ENCODE data around the gene SF3A1. TPM values are rescaled to one million over a fixed set of nuclear protein-coding genes. Genes with fewer than 3 reads are reported as not detected.

SF3A1 gene
- total and polyA plus RNA-seq, 2 donors (not counting 1 experiment from before 2014, with no cell fraction given): 92.1 to 283 TPM

DNA sequence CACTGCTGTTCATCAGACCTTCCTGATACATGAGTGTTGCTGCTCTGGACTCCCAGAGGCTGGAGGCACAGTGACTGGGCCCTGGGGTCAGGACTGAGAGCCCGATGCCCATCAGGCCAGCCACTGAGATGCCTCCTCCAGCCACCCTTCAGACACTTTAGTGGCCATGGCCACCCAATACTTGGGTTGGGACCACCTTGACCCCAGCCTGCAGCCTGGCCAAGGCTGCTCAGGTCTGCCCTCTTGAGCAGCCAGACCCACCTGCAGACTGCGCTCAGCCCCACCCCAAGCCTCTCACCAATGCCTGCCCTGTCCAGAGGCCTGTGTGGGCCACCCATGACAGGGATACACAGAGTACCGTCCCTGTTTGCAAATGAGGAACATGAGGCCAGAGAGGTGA is 26.4 kb upstream of the SF3A1 start:
- Histone ChIP-seq H3K4me3 (ENCODE audit: control extremely low read depth in 1 of 5, extremely low read depth in 1 of 5, insufficient read depth in 1 of 5, low read depth in 2 of 5, low read length in 4 of 5) (no peak overlapping the region), H3K9me3 (ENCODE audit: control extremely low read depth in 1 of 3, control insufficient read depth in 2 of 3, insufficient read depth in 1 of 3, low read length in 2 of 3) (no peaks in the 10 kb centered on the region), H3K36me3 (replicated peaks in 1 of 2; ENCODE audit: control extremely low read depth in 1 of 2, control insufficient read depth in 1 of 2, extremely low read depth in 1 of 2, insufficient read depth in 2 of 2, low read length in 1 of 2) (no peaks in the 10 kb centered on the region), H3K4me1 (ENCODE audit: control insufficient read depth in 2 of 2, insufficient read depth in 2 of 2, low read length in 2 of 2) (peaks cover 8 to 18% of the 10 kb centered on the region in 2 donors), H3K9ac (ENCODE audit: low read length) (no peak overlapping the region), H3K79me2 (ENCODE audit: control insufficient read depth, insufficient read depth, low read length) (no peaks in the 10 kb centered on the region), H3K4me2 (replicated peaks; ENCODE audit: low read depth, low read length, poor library complexity, severe bottlenecking) (no peak overlapping the region), H2AFZ (ENCODE audit: insufficient read depth, low read depth, low read length, poor library complexity, severe bottlenecking) (no peak overlapping the region), H4K20me1 (ENCODE audit: control insufficient read depth, insufficient read depth, low read length, poor library complexity, severe bottlenecking) (no peaks in the 10 kb centered on the region), H3K27ac (ENCODE audit: low read length in 2 of 2) (no peak overlapping the region), H3K27me3 (replicated peaks in 1 of 4; ENCODE audit: control extremely low read depth in 1 of 4, control insufficient read depth in 3 of 4, insufficient read depth in 4 of 4, low read length in 3 of 4) (no peaks in the 10 kb centered on the region)
- H3K27me3 Mint-ChIP-seq: no peaks in the 10 kb centered on the region
- H3K4me1 Mint-ChIP-seq: peaks cover 11% of the 10 kb centered on the region
- DNase-seq (no peak), ATAC-seq (ENCODE audit: low read depth) (no peak)
- no peak overlapping the region for H3K4me3 Mint-ChIP-seq
- no peak overlapping the region for H3K27ac Mint-ChIP-seq
- no peaks in the 10 kb centered on the region for H3K9me3 Mint-ChIP-seq (ENCODE audit: insufficient read depth)
- ChIA-PET POLR2A (no interaction called here), CTCF (interaction anchor here (1.3 to 19.9 kb wide), 3 partner anchors 8 to 95 kb away, joined by 4 to 510 read pairs (median 5); partner anchors contain the start of gene CASTOR1)
- TF ChIP-seq, protein P1, sequence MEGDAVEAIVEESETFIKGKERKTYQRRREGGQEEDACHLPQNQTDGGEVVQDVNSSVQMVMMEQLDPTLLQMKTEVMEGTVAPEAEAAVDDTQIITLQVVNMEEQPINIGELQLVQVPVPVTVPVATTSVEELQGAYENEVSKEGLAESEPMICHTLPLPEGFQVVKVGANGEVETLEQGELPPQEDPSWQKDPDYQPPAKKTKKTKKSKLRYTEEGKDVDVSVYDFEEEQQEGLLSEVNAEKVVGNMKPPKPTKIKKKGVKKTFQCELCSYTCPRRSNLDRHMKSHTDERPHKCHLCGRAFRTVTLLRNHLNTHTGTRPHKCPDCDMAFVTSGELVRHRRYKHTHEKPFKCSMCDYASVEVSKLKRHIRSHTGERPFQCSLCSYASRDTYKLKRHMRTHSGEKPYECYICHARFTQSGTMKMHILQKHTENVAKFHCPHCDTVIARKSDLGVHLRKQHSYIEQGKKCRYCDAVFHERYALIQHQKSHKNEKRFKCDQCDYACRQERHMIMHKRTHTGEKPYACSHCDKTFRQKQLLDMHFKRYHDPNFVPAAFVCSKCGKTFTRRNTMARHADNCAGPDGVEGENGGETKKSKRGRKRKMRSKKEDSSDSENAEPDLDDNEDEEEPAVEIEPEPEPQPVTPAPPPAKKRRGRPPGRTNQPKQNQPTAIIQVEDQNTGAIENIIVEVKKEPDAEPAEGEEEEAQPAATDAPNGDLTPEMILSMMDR (IDR thresholded peaks at IDR 0.05): no peak
- TF ChIP-seq EZH2 (IDR thresholded peaks at IDR 0.05; ENCODE audit: borderline replicate concordance, insufficient read depth, low read depth, low read length, poor library complexity, severe bottlenecking): no peak
- intact Hi-C loops (cut with micrococcal nuclease): no loop called here
- WGBS (ENCODE audit: insufficient coverage): 78% methylated on average over 3 of the region's 3 CpGs

DNA sequence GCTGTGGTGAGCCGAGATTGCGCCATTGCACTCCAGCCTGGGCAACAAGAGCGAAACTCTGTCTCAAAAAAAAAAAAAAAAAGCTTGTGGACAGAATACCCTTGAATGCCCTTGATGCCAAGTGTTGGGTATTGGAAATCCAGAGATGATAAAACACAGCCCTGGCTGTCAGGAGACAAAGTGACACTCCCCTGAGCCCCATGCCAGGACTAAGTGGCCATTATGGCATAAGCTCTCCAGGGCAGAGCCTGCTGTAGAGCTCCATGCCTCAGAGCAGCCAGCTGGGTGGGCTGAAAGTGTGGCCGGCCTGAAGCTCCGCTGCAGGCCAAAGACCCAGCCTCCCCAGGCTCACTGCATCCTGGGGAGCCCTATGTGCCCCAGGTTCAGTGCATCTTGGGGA is 25.6 kb upstream of the SF3A1 start:
- intact Hi-C loops (cut with micrococcal nuclease): no loop called here
- Mint-ChIP-seq H3K9me3 (ENCODE audit: insufficient read depth) (no peaks in the 10 kb centered on the region), H3K27me3 (no peaks in the 10 kb centered on the region), H3K4me1 (peaks cover 8% of the 10 kb centered on the region), H3K4me3 (no peak overlapping the region), H3K27ac (no peak overlapping the region)
- Histone ChIP-seq H3K4me1 (ENCODE audit: control insufficient read depth in 2 of 2, insufficient read depth in 2 of 2, low read length in 2 of 2) (peaks cover 8 to 15% of the 10 kb centered on the region in 2 donors), H4K20me1 (ENCODE audit: control insufficient read depth, insufficient read depth, low read length, poor library complexity, severe bottlenecking) (no peaks in the 10 kb centered on the region), H3K36me3 (replicated peaks in 1 of 2; ENCODE audit: control extremely low read depth in 1 of 2, control insufficient read depth in 1 of 2, extremely low read depth in 1 of 2, insufficient read depth in 2 of 2, low read length in 1 of 2) (no peaks in the 10 kb centered on the region), H2AFZ (ENCODE audit: insufficient read depth, low read depth, low read length, poor library complexity, severe bottlenecking) (no peak overlapping the region), H3K79me2 (ENCODE audit: control insufficient read depth, insufficient read depth, low read length) (no peaks in the 10 kb centered on the region), H3K4me2 (replicated peaks; ENCODE audit: low read depth, low read length, poor library complexity, severe bottlenecking) (no peak overlapping the region), H3K9ac (ENCODE audit: low read length) (no peak overlapping the region), H3K27ac (ENCODE audit: low read length in 2 of 2) (no peak overlapping the region), H3K4me3 (ENCODE audit: control extremely low read depth in 1 of 5, extremely low read depth in 1 of 5, insufficient read depth in 1 of 5, low read depth in 2 of 5, low read length in 4 of 5) (no peak overlapping the region), H3K9me3 (ENCODE audit: control extremely low read depth in 1 of 3, control insufficient read depth in 2 of 3, insufficient read depth in 1 of 3, low read length in 2 of 3) (no peaks in the 10 kb centered on the region), H3K27me3 (replicated peaks in 1 of 4; ENCODE audit: control extremely low read depth in 1 of 4, control insufficient read depth in 3 of 4, insufficient read depth in 4 of 4, low read length in 3 of 4) (no peaks in the 10 kb centered on the region)
- no peak for DNase-seq
- TF ChIP-seq EZH2 (IDR thresholded peaks at IDR 0.05; ENCODE audit: borderline replicate concordance, insufficient read depth, low read depth, low read length, poor library complexity, severe bottlenecking): no peak
- TF ChIP-seq, protein P1 (IDR thresholded peaks at IDR 0.05): no peak
- CTCF ChIA-PET: interaction anchor here (1.3 to 19.9 kb wide), 2 partner anchors 9 to 94 kb away, joined by 5 to 510 read pairs; partner anchors contain the start of gene CASTOR1
- ATAC-seq (ENCODE audit: low read depth): no peak
- 100% methylated on average over 2 of the region's 5 CpGs for WGBS (ENCODE audit: insufficient coverage)
- POLR2A ChIA-PET: no interaction called here

All from B cell (primary cell).